Stimulated activated CD8-positive, alpha-beta memory T cell treated with anti-CD3 and anti-CD28 coated beads, Interleukin-2, amount 100 ng/mL, for 1 hour (primary cell): ENCODE measurements around the gene CCNA1.

ENCODE experiments used
- DNase-seq, 2 donors: peaks; one replicate each; pipeline ENCODE4 v3.0.0-alpha.2; 2020; ENCODE audit warnings: low read depth in 2 of 2

Gene CCNA1

GRCh38 chr13:36432106-36432544, at the start of gene CCNA1:
Gene CCNA1 (plus strand): TSS chr13:36432495. CDS start chr13:36433057, 562 bp downstream.
- DNase-seq, result no peak

- no peak for DNase-seq
Observed at GRCh38 chr13:36385489-36385888, 46.8 kb upstream of the CCNA1 start.

- DNase-seq, result no peak
Observed at GRCh38 chr13:36395280-36395679, 37.0 kb upstream of the CCNA1 start.

GRCh38 chr13:36405151-36405550, 27.1 kb upstream of the CCNA1 start:
- no peak for DNase-seq

GRCh38 chr13:36412736-36413135, 19.6 kb upstream of the CCNA1 start:
- DNase-seq, result no peak

GRCh38 chr13:36413161-36413560, 19.1 kb upstream of the CCNA1 start:
- DNase-seq, result no peak

GRCh38 chr13:36414461-36414860, 17.8 kb upstream of the CCNA1 start:
- DNase-seq, result no peak

GRCh38 chr13:36417331-36417730, 15.0 kb upstream of the CCNA1 start:
- no peak for DNase-seq

GRCh38 chr13:36418022-36418805, 14.1 kb upstream of the CCNA1 start:
- DNase-seq, result no peak

GRCh38 chr13:36420437-36420891, 11.8 kb upstream of the CCNA1 start:
- peak; percentile 23 to 25 for DNase-seq

GRCh38 chr13:36421447-36421846, 10.8 kb upstream of the CCNA1 start:
- DNase-seq, result no peak

GRCh38 chr13:36428086-36428485, 4.2 kb upstream of the CCNA1 start:
- no peak for DNase-seq

GRCh38 chr13:36430247-36431203, 1.8 kb upstream of the CCNA1 start:
- no peak for DNase-seq

- no peak for DNase-seq
Observed at GRCh38 chr13:36431204-36432105, 840 bp upstream of the CCNA1 start.

GRCh38 chr13:36436811-36437210, 4.5 kb downstream of the CCNA1 start:
- no peak for DNase-seq

GRCh38 chr13:36438594-36439483, 6.5 kb downstream of the CCNA1 start:
- DNase-seq, result no peak

GRCh38 chr13:36445278-36445677, 13.0 kb downstream of the CCNA1 start:
- no peak for DNase-seq

GRCh38 chr13:36445891-36446351, 13.6 kb downstream of the CCNA1 start:
- DNase-seq, result no peak

- DNase-seq, result no peak
Observed at GRCh38 chr13:36447501-36447900, 15.2 kb downstream of the CCNA1 start.

- no peak for DNase-seq
Observed at GRCh38 chr13:36450534-36450933, 18.2 kb downstream of the CCNA1 start.
